ENCODE data around the gene CTTN.

The CTTN gene

DNA sequence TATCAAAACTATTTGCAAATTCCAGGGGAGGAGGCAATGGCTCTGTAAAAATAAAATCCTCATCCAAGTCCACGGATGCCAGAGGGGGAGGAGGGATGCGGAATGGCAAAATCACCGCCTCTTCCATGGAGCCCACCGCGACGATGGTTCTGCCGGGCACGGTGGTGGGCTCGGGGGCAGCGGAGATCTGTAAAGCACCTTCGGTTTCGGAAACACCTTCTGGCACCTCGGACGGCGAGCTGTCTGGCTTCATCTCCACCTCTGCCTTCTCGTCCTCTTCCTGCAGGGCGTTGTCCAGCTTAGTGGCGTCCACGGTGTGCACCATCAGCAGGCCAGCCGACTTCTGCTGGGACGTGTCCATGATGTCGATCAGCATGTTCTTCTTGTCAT is 87.7 kb downstream of the CTTN start:
- DNase-seq (ENCODE audit: low spot score), result no peak
- in situ Hi-C loops (cut with MboI; ENCODE audit: low sequenced_read_pairs, unreplicated experiment), result no loop called here
- TF ChIP-seq, protein P1, sequence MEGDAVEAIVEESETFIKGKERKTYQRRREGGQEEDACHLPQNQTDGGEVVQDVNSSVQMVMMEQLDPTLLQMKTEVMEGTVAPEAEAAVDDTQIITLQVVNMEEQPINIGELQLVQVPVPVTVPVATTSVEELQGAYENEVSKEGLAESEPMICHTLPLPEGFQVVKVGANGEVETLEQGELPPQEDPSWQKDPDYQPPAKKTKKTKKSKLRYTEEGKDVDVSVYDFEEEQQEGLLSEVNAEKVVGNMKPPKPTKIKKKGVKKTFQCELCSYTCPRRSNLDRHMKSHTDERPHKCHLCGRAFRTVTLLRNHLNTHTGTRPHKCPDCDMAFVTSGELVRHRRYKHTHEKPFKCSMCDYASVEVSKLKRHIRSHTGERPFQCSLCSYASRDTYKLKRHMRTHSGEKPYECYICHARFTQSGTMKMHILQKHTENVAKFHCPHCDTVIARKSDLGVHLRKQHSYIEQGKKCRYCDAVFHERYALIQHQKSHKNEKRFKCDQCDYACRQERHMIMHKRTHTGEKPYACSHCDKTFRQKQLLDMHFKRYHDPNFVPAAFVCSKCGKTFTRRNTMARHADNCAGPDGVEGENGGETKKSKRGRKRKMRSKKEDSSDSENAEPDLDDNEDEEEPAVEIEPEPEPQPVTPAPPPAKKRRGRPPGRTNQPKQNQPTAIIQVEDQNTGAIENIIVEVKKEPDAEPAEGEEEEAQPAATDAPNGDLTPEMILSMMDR (IDR thresholded peaks at IDR 0.05; ENCODE audit: borderline replicate concordance, control extremely low read depth, extremely low read depth, insufficient read depth, missing control alignments), result no peak

Measured in GM13976 (cell line).